ENCODE data around the gene BAZ2B.

GRCh38 chr2:159573846-159574606 is 42.3 kb downstream of the BAZ2B start:
- TF ChIP-seq CTCF (IDR thresholded peaks at IDR 0.05) (no peak), POLR2A (IDR thresholded peaks at IDR 0.05) (no peak)
